WTC11 (cell line): ENCODE measurements around the gene CSH2. TPM values are rescaled to one million over a fixed set of nuclear protein-coding genes. Genes with fewer than 3 reads are reported as not detected.
A peak's percentile ranks its signal among the peaks of the same experiment; 100 is the strongest.
"Not testable (repeated sequence)": the region's sequence is repeated elsewhere in the genome, so short reads cannot be mapped to it uniquely, and the experiment has no call there.

Experiments used
- ATAC-seq: fragments of 200-7000 bp; cut with Tn5 transposase; 2 replicates; pipeline ENCODE4 v1.10.0; 2021; ENCODE audit warnings: mild to moderate bottlenecking, moderate library complexity
- CTCF ChIA-PET: fragments of 300-600 bp; sonication (Branson Sonifier 250); formaldehyde crosslinking; loops from one replicate; lab custom pipeline; 2021; ENCODE audit warnings: antibody characterized with exemption; lab: Charles Lee
- POLR2A ChIA-PET: fragments of 350-600 bp; sonication (Branson Sonifier 250); formaldehyde crosslinking; loops from one replicate; lab custom pipeline; 2021; ENCODE audit warnings: antibody characterized with exemption; lab: Charles Lee
- DNase-seq: peaks from one replicate; pipeline ENCODE4 v3.0.0; 2021; ENCODE audit warnings: low spot score
- H3K27ac Mint-ChIP-seq: 2 replicates; pipeline ENCODE4 v1.8.0; 2021; ENCODE audit warnings: mixed read lengths
- H3K27me3 Mint-ChIP-seq: 2 replicates; pipeline ENCODE4 v1.8.0; 2021; ENCODE audit warnings: low read depth, mild to moderate bottlenecking, moderate library complexity, mixed read lengths
- H3K36me3 Mint-ChIP-seq: 2 replicates; pipeline ENCODE4 v1.8.0; 2021; ENCODE audit warnings: mixed read lengths
- H3K4me1 Mint-ChIP-seq: 2 replicates; pipeline ENCODE4 v1.8.0; 2022; ENCODE audit warnings: mixed read lengths
- H3K4me3 Mint-ChIP-seq: 2 replicates; pipeline ENCODE4 v1.8.0; 2021; ENCODE audit warnings: mild to moderate bottlenecking, moderate library complexity, mixed read lengths
- H3K9me3 Mint-ChIP-seq: 2 replicates; pipeline ENCODE4 v1.8.0; 2021; ENCODE audit warnings: mixed read lengths
- ATF3 ChIP-seq: sonication (generic); formaldehyde crosslinking; conservative IDR thresholded peaks from 2 replicates; pipeline ENCODE4 v1.8.1; 2022; ENCODE audit warnings: mild to moderate bottlenecking, missing genetic modification reagents
- CTCF ChIP-seq: fragments of 200-600 bp; IDR thresholded peaks from 2 replicates; pipeline ENCODE4 v1.8.0; 2022; ENCODE audit warnings: antibody characterized with exemption
- EMX1 ChIP-seq: fragments of 250-450 bp; sonication (Bioruptor Pico); IDR thresholded peaks from 2 replicates; pipeline ENCODE4 v1.8.0; 2021; ENCODE audit warnings: mild to moderate bottlenecking
- JAZF1 ChIP-seq: fragments of 250-450 bp; sonication (Bioruptor Pico); IDR thresholded peaks from 2 replicates; pipeline ENCODE4 v1.9.0; 2021; ENCODE audit warnings: moderate library complexity, mild to moderate bottlenecking, inconsistent platforms
- PREB ChIP-seq: sonication (generic); formaldehyde crosslinking; IDR thresholded peaks from 2 replicates; pipeline ENCODE4 v1.8.1; 2022; ENCODE audit warnings: mild to moderate bottlenecking, missing genetic modification reagents, moderate library complexity, borderline replicate concordance
- TEAD1 ChIP-seq: sonication (generic); formaldehyde crosslinking; IDR thresholded peaks from 2 replicates; pipeline ENCODE4 v1.8.0; 2022; ENCODE audit warnings: mild to moderate bottlenecking, missing genetic modification reagents
- TEAD4 ChIP-seq: sonication (generic); formaldehyde crosslinking; IDR thresholded peaks from 2 replicates; pipeline ENCODE4 v1.8.0; 2022; ENCODE audit warnings: mild to moderate bottlenecking, missing genetic modification reagents
- total RNA-seq: library from RNA; stranded (reverse); gene quantifications from 3 replicates; pipeline ENCODE4 v1.2.3, GENCODE V29; 2021
- TF ChIP-seq, protein P1 (sequence below): sonication (generic); formaldehyde crosslinking; IDR thresholded peaks from 2 replicates; pipeline ENCODE4 v1.8.0; 2022; ENCODE audit warnings: mild to moderate bottlenecking, missing genetic modification reagents

CSH2 gene
- total RNA-seq, 1 experiment from 2014 or later: not detected

GRCh38 chr17:63892316-63893037, 19.0 kb upstream of the CSH2 start:
- H3K4me3 Mint-ChIP-seq, POLR2A ChIA-PET, H3K9me3 Mint-ChIP-seq, H3K36me3 Mint-ChIP-seq, H3K27me3 Mint-ChIP-seq: not testable (repeated sequence)
- TF ChIP-seq CTCF: peak; percentile 38; the same call in 1 of the 2 replicates
- ATAC-seq (peak; percentile 55), DNase-seq (peak; percentile 42)
- CTCF ChIA-PET: interaction anchor here (0.6 to 2.2 kb wide), 19 partner anchors 10 to 255 kb away, joined by 3 to 18 read pairs (median 4); partner anchors contain the start of genes GH1, GH2 and PRR29
- H3K27ac Mint-ChIP-seq: 0 out of 2 replicates have a peak overlapping the region, but pooled peaks have one; percentile 65
- H3K4me1 Mint-ChIP-seq: peaks cover 13% of the 10 kb centered on the region

DNA sequence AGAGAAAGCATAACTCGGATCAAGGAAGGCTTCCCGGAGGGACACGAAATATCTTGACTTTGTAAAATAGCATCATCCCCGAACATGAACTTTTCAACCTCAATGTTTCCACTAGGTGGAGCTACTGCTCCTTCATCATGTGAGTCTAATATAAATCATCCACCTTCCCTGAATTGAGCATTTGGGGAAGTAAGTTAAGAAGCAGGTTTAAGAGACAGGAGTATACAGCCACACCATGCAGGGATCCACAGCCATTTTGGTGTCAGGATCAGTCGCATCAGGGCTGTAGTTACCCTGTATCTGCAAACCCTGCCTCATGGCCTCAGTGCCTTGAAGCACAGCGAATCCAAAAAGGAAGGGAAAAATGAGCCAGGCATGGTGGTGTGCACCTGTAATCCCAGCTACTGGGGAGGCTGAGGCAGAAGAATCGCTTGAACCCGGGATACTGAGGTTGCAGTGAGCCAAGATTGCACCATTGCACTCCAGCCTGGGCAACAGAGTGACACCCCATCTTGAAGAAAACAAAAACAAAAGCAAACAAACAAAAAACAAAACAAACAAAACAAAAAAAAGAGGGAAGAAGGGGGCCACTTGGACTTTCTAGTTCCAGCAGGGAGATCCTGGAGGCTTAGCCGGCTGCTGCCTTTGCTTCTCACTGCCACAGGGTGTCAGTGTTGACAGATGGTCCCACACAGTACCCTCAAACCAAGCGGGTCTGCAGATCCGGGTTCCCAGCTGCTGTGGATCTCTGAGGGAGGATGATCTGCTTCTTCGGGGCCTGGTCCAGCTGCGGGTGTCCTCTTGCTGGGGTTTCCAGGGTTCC, 15.8 kb upstream of the CSH2 start:
- not testable (repeated sequence) for H3K4me3 Mint-ChIP-seq, H3K36me3 Mint-ChIP-seq, H3K4me1 Mint-ChIP-seq
- peak; percentile 93 for ATAC-seq
- peak; percentile 63 for TF ChIP-seq CTCF
- TF ChIP-seq, all 79 proteins: peak for 1; not testable (repeated sequence) for 78
- H3K27me3 Mint-ChIP-seq, H3K9me3 Mint-ChIP-seq: not testable (repeated sequence)
- 0 out of 2 replicates have a peak overlapping the region, but pooled peaks have one; percentile 50 for H3K27ac Mint-ChIP-seq
- ChIA-PET CTCF (interaction anchor here (0.6 to 2.1 kb wide), 29 partner anchors 8 to 393 kb away, joined by 3 to 18 read pairs (median 4); partner anchors contain the start of genes CSHL1, GH1 and GH2), POLR2A (interaction anchor here (0.7 kb wide), 1 partner anchor 72 kb away, joined by 3 read pairs; no protein-coding TSS in a partner anchor)
- DNase-seq: peak; percentile 71

DNA sequence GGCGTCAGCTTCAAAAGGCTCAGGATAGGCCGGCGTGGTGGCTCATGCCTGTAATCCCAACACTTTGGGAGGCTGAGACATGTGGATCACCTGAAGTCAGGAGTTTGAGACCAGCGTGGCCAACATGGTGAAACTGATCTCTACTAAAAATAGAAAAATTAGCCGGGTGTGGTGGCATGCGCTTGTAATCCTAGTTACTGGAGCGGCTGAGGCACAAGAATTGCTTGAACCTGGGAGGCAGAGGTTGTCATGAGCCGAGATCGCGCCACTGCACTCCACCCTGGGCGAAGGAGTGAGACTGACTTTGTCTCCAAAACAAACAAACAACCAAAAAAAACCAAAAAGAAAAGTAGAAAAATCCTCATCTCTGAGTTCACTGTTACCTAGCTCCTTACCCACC, 11.6 kb upstream of the CSH2 start:
- H3K27ac Mint-ChIP-seq: not testable (repeated sequence)

GRCh38 chr17:63882626-63883126, 9.2 kb upstream of the CSH2 start:
- not testable (repeated sequence) for ATAC-seq, H3K36me3 Mint-ChIP-seq, H3K27ac Mint-ChIP-seq, H3K4me3 Mint-ChIP-seq, H3K9me3 Mint-ChIP-seq, DNase-seq, H3K27me3 Mint-ChIP-seq
- CTCF ChIA-PET: interaction anchor here (0.6 to 4.0 kb wide), 14 partner anchors 8 to 251 kb away, joined by 3 to 41 read pairs (median 5); partner anchors contain the start of genes CSHL1, GH1 and PRR29
- H3K4me1 Mint-ChIP-seq: peaks cover 20% of the 10 kb centered on the region
- POLR2A ChIA-PET: interaction anchor here (0.7 kb wide), 2 partner anchors 116 to 279 kb away, joined by 3 read pairs; no protein-coding TSS in a partner anchor

More for the DNA sequence above, 11.6 kb upstream of the CSH2 start:
- DNase-seq, H3K4me3 Mint-ChIP-seq, ATAC-seq, H3K36me3 Mint-ChIP-seq, H3K27me3 Mint-ChIP-seq, H3K9me3 Mint-ChIP-seq, POLR2A ChIA-PET: not testable (repeated sequence)
- CTCF ChIA-PET: interaction anchor here (0.9 kb wide), 1 partner anchor 62 kb away, joined by 3 read pairs; no protein-coding TSS in a partner anchor
- peaks cover 22% of the 10 kb centered on the region for H3K4me1 Mint-ChIP-seq

DNA sequence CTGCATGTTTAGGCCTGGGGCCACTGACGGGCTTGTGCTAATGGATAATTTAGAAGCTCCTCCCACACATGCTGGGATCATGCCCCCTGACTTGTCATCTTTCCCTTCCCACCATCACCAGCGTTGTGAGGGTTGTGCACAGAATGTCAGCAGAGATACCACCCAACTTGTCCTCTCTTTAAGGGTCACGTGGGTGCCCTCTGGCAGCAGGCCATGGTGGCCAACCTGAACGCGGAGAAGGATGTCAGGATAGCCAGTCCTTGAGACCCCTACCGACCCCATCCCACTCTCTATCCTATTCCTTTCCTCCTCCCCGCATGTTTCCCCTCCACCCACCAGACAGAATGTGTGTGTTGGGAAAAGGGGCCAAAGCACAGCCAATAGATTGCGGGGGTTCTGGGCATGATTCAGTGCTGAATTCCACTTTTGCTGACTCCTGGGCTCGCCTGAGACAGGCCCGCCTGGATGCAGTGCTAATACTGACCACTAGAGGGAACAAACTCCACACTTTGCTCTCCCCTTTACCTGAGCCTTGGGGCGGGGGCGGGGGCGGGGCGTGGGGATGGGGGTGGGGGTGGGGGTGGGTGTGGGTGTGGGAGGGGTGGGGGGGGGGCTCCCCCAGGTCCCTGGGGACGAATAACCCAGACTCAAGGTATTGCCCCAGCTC, 8.6 kb upstream of the CSH2 start, which contains the start of gene GH2:
Gene GH2 (minus strand): TSS at position 10 of the 667 bp plus-strand sequence. CDS start 143 bp downstream, outside the sequence.
- CTCF ChIA-PET: interaction anchor here (0.8 to 4.0 kb wide), 31 partner anchors 8 to 251 kb away, joined by 3 to 41 read pairs (median 6); partner anchors contain the start of genes CSHL1, GH1 and PRR29
- peaks cover 4% of the 10 kb centered on the region; the same call in 1 of the 2 replicates for H3K27me3 Mint-ChIP-seq
- H3K4me3 Mint-ChIP-seq: peak within 1 kb of the TSS; percentile 23; the same call in 1 of the 2 replicates
- DNase-seq (peak; percentile 86), ATAC-seq (peak; percentile 83)
- H3K4me1 Mint-ChIP-seq: peaks cover 20% of the 10 kb centered on the region
- H3K27ac Mint-ChIP-seq: peak within 1 kb of the TSS; percentile 79
- TF ChIP-seq PREB (CRISPR knock-in tag) (no peak), CTCF (peak; percentile 81), EMX1 (CRISPR knock-in tag) (no peak), JAZF1 (CRISPR knock-in tag) (no peak), TEAD1 (CRISPR knock-in tag) (no peak), TEAD4 (CRISPR knock-in tag) (no peak), ATF3 (CRISPR knock-in tag) (no peak)
- TF ChIP-seq, protein P1, sequence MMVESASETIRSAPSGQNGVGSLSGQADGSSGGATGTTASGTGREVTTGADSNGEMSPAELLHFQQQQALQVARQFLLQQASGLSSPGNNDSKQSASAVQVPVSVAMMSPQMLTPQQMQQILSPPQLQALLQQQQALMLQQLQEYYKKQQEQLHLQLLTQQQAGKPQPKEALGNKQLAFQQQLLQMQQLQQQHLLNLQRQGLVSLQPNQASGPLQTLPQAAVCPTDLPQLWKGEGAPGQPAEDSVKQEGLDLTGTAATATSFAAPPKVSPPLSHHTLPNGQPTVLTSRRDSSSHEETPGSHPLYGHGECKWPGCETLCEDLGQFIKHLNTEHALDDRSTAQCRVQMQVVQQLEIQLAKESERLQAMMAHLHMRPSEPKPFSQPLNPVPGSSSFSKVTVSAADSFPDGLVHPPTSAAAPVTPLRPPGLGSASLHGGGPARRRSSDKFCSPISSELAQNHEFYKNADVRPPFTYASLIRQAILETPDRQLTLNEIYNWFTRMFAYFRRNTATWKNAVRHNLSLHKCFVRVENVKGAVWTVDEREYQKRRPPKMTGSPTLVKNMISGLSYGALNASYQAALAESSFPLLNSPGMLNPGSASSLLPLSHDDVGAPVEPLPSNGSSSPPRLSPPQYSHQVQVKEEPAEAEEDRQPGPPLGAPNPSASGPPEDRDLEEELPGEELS (CRISPR knock-in tag): no peak
- POLR2A ChIA-PET: no interaction called here
- H3K36me3 Mint-ChIP-seq: no peaks in the 10 kb centered on the region
- no peaks in the 10 kb centered on the region for H3K9me3 Mint-ChIP-seq
